Measurements from ENCODE around the gene LRFN2.

The LRFN2 gene

GRCh38 chr6:40505191-40505810 is 81.9 kb downstream of the LRFN2 start:
- WGBS, 2 experiments (ENCODE audit: insufficient coverage in 2 of 2): 90 to 95% methylated on average over 10 of the region's 12 CpGs
- H3K36me3 ChIP-seq (ENCODE audit: control insufficient read depth, insufficient read depth, low read length): no peaks in the 10 kb centered on the region
- H3K4me1 ChIP-seq (ENCODE audit: control insufficient read depth, insufficient read depth, low read length, poor library complexity, severe bottlenecking): peaks cover 1% of the 10 kb centered on the region
- H3K9me3 ChIP-seq (ENCODE audit: control insufficient read depth, low read length): no peaks in the 10 kb centered on the region
- H3K4me3 ChIP-seq (ENCODE audit: extremely low read depth, insufficient read depth, low read length, poor library complexity, severe bottlenecking): no peak overlapping the region
- H3K27ac ChIP-seq (ENCODE audit: low read depth, low read length, severe bottlenecking): no peak overlapping the region

DNA sequence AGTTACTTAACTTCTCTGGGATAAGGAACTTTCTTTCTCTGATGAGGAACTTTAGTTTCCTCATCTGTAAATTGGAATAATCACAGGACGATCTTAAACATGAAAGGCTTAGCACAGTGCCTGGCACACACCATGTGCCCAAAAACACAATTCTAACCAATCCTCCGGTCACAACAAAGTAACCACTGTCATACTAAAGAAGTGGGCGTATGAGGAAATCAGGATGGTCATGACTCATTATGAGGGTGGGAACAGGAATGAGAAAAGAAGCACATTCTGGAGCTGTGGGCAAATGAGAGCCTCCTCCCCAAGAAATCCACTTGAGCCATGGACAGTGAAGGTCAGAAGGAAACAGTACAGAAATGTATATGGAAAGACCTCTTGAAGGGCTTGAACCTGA is 82.9 kb downstream of the LRFN2 start:
- Histone ChIP-seq H3K36me3 (ENCODE audit: control insufficient read depth, insufficient read depth, low read length) (no peaks in the 10 kb centered on the region), H3K4me3 (ENCODE audit: extremely low read depth, insufficient read depth, low read length, poor library complexity, severe bottlenecking) (no peak overlapping the region), H3K9me3 (ENCODE audit: control insufficient read depth, low read length) (no peaks in the 10 kb centered on the region), H3K4me1 (ENCODE audit: control insufficient read depth, insufficient read depth, low read length, poor library complexity, severe bottlenecking) (no peaks in the 10 kb centered on the region), H3K27ac (ENCODE audit: low read depth, low read length, severe bottlenecking) (no peak overlapping the region)
- 86% methylated on average over 1 of the region's 3 CpGs; no CpG with 5 or more reads in 1 of the 2 experiments for WGBS, 2 experiments (ENCODE audit: insufficient coverage in 2 of 2)

- no peaks in the 10 kb centered on the region for H3K4me1 ChIP-seq (ENCODE audit: control insufficient read depth, insufficient read depth, low read length, poor library complexity, severe bottlenecking)
- H3K36me3 ChIP-seq (ENCODE audit: control insufficient read depth, insufficient read depth, low read length): no peaks in the 10 kb centered on the region
- H3K9me3 ChIP-seq (ENCODE audit: control insufficient read depth, low read length): no peaks in the 10 kb centered on the region
- no peak overlapping the region for H3K27ac ChIP-seq (ENCODE audit: low read depth, low read length, severe bottlenecking)
- H3K4me3 ChIP-seq (ENCODE audit: extremely low read depth, insufficient read depth, low read length, poor library complexity, severe bottlenecking): no peak overlapping the region
- WGBS, 2 experiments (ENCODE audit: insufficient coverage in 2 of 2): 78 to 93% methylated on average over 2 to 3 of the region's 4 CpGs
These were observed 86.9 kb downstream of the LRFN2 start for GRCh38 chr6:40500227-40500626.

DNA sequence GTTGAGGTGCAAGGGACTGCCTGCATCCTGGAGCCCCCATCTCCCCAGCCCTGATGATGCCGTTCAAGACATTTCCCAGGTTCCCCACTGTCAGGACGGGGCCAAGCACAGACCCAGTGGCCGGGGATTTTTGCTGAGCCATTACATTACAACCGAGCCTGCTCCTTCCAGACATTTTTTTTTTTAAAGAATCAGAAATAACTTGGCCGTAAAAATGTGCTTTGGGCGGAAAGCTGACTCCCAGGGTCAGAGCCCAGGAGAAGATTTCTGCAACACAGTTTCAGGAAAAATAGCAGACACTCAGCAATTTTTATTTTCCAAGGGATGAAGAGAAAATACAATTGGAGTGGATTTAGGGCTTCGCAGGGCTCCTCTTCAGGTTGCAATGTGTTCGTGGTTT is 87.9 kb downstream of the LRFN2 start:
- no peaks in the 10 kb centered on the region for H3K36me3 ChIP-seq (ENCODE audit: control insufficient read depth, insufficient read depth, low read length)
- H3K27ac ChIP-seq (ENCODE audit: low read depth, low read length, severe bottlenecking): no peak overlapping the region
- H3K9me3 ChIP-seq (ENCODE audit: control insufficient read depth, low read length): no peaks in the 10 kb centered on the region
- WGBS, 2 experiments (ENCODE audit: insufficient coverage in 2 of 2): 84 to 86% methylated on average over 5 to 6 of the region's 8 CpGs
- H3K4me3 ChIP-seq (ENCODE audit: extremely low read depth, insufficient read depth, low read length, poor library complexity, severe bottlenecking): no peak overlapping the region
- H3K4me1 ChIP-seq (ENCODE audit: control insufficient read depth, insufficient read depth, low read length, poor library complexity, severe bottlenecking): no peaks in the 10 kb centered on the region

GRCh38 chr6:40498148-40498547 is 89.0 kb downstream of the LRFN2 start:
- WGBS, 2 experiments (ENCODE audit: insufficient coverage in 2 of 2): no CpG with 5 or more reads among the region's 1 CpG
- H3K4me1 ChIP-seq (ENCODE audit: control insufficient read depth, insufficient read depth, low read length, poor library complexity, severe bottlenecking): no peaks in the 10 kb centered on the region
- H3K4me3 ChIP-seq (ENCODE audit: extremely low read depth, insufficient read depth, low read length, poor library complexity, severe bottlenecking): no peak overlapping the region
- no peak overlapping the region for H3K27ac ChIP-seq (ENCODE audit: low read depth, low read length, severe bottlenecking)
- no peaks in the 10 kb centered on the region for H3K9me3 ChIP-seq (ENCODE audit: control insufficient read depth, low read length)
- no peaks in the 10 kb centered on the region for H3K36me3 ChIP-seq (ENCODE audit: control insufficient read depth, insufficient read depth, low read length)

GRCh38 chr6:40492187-40492586 is 95.0 kb downstream of the LRFN2 start:
- 78 to 93% methylated on average over 3 to 7 of the region's 7 CpGs for WGBS, 2 experiments (ENCODE audit: insufficient coverage in 2 of 2)
- Histone ChIP-seq H3K9me3 (ENCODE audit: control insufficient read depth, low read length) (no peaks in the 10 kb centered on the region), H3K4me3 (ENCODE audit: extremely low read depth, insufficient read depth, low read length, poor library complexity, severe bottlenecking) (no peak overlapping the region), H3K27ac (ENCODE audit: low read depth, low read length, severe bottlenecking) (no peak overlapping the region), H3K4me1 (ENCODE audit: control insufficient read depth, insufficient read depth, low read length, poor library complexity, severe bottlenecking) (no peaks in the 10 kb centered on the region), H3K36me3 (ENCODE audit: control insufficient read depth, insufficient read depth, low read length) (no peaks in the 10 kb centered on the region)

DNA sequence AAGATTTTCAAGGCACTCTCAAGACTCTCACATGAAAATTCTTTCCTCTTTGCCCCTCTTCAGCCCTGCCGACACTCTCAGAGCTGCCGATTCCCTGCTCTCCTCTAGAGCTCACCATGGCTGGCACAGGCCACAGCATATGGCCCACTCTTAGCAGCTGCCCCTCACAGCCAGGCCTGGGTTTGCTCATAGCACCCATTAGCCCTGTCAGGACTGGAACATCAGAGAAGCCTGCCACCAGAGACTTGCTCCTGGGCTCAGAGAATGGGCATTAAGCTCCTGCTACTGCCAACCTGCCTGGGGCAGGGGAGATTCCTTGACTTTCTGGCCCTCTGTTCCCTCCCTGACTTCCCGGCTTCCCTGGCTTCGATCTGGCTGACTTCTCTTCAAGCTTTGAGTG is 96.7 kb downstream of the LRFN2 start:
- Histone ChIP-seq H3K9me3 (ENCODE audit: control insufficient read depth, low read length) (no peaks in the 10 kb centered on the region), H3K36me3 (ENCODE audit: control insufficient read depth, insufficient read depth, low read length) (no peaks in the 10 kb centered on the region), H3K4me3 (ENCODE audit: extremely low read depth, insufficient read depth, low read length, poor library complexity, severe bottlenecking) (no peak overlapping the region), H3K27ac (ENCODE audit: low read depth, low read length, severe bottlenecking) (no peak overlapping the region), H3K4me1 (ENCODE audit: control insufficient read depth, insufficient read depth, low read length, poor library complexity, severe bottlenecking) (no peaks in the 10 kb centered on the region)
- 85 to 100% methylated on average over 2 of the region's 4 CpGs for WGBS, 2 experiments (ENCODE audit: insufficient coverage in 2 of 2)

- no peaks in the 10 kb centered on the region for H3K4me1 ChIP-seq (ENCODE audit: control insufficient read depth, insufficient read depth, low read length, poor library complexity, severe bottlenecking)
- no peaks in the 10 kb centered on the region for H3K9me3 ChIP-seq (ENCODE audit: control insufficient read depth, low read length)
- H3K4me3 ChIP-seq (ENCODE audit: extremely low read depth, insufficient read depth, low read length, poor library complexity, severe bottlenecking): no peak overlapping the region
- no peak overlapping the region for H3K27ac ChIP-seq (ENCODE audit: low read depth, low read length, severe bottlenecking)
- WGBS, 2 experiments (ENCODE audit: insufficient coverage in 2 of 2): 77 to 81% methylated on average over 5 to 6 of the region's 9 CpGs
- no peaks in the 10 kb centered on the region for H3K36me3 ChIP-seq (ENCODE audit: control insufficient read depth, insufficient read depth, low read length)
These were observed 97.4 kb downstream of the LRFN2 start for GRCh38 chr6:40489798-40490197.

- Histone ChIP-seq H3K4me1 (ENCODE audit: control insufficient read depth, insufficient read depth, low read length, poor library complexity, severe bottlenecking) (no peaks in the 10 kb centered on the region), H3K4me3 (ENCODE audit: extremely low read depth, insufficient read depth, low read length, poor library complexity, severe bottlenecking) (no peak overlapping the region), H3K9me3 (ENCODE audit: control insufficient read depth, low read length) (no peaks in the 10 kb centered on the region), H3K27ac (ENCODE audit: low read depth, low read length, severe bottlenecking) (no peak overlapping the region), H3K36me3 (ENCODE audit: control insufficient read depth, insufficient read depth, low read length) (no peaks in the 10 kb centered on the region)
- WGBS, 2 experiments (ENCODE audit: insufficient coverage in 2 of 2): 84 to 88% methylated on average over 4 of the region's 4 CpGs
These were observed 100.6 kb downstream of the LRFN2 start for GRCh38 chr6:40486576-40486975.

- no peak overlapping the region for H3K27ac ChIP-seq (ENCODE audit: low read depth, low read length, severe bottlenecking)
- no peaks in the 10 kb centered on the region for H3K4me1 ChIP-seq (ENCODE audit: control insufficient read depth, insufficient read depth, low read length, poor library complexity, severe bottlenecking)
- H3K4me3 ChIP-seq (ENCODE audit: extremely low read depth, insufficient read depth, low read length, poor library complexity, severe bottlenecking): no peak overlapping the region
- H3K9me3 ChIP-seq (ENCODE audit: control insufficient read depth, low read length): no peaks in the 10 kb centered on the region
- no peaks in the 10 kb centered on the region for H3K36me3 ChIP-seq (ENCODE audit: control insufficient read depth, insufficient read depth, low read length)
- no CpG with 5 or more reads among the region's 2 CpGs for WGBS, 2 experiments (ENCODE audit: insufficient coverage in 2 of 2)
These were observed 101.4 kb downstream of the LRFN2 start for GRCh38 chr6:40485795-40486194.

DNA sequence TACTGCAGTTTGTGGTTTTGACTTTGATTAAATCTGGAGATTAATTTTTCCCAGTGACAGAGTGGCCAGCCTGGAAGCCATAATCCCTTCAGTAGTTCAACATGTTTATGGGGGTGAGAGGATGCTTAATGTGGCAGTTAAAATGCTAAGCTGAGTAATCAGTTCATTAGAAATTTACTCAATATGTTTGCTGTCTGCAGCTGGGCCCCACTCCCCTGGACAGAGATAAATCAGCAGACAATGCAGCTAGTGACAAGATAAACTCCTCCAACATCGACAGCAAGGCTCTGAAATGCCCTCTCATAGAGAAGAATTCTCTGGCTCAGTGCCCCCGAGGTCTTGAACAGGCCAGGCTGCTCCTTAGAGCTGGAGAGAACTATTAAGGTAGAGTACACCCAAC is 101.9 kb downstream of the LRFN2 start:
- Histone ChIP-seq H3K9me3 (ENCODE audit: control insufficient read depth, low read length) (no peaks in the 10 kb centered on the region), H3K27ac (ENCODE audit: low read depth, low read length, severe bottlenecking) (no peak overlapping the region), H3K36me3 (ENCODE audit: control insufficient read depth, insufficient read depth, low read length) (no peaks in the 10 kb centered on the region), H3K4me3 (ENCODE audit: extremely low read depth, insufficient read depth, low read length, poor library complexity, severe bottlenecking) (no peak overlapping the region), H3K4me1 (ENCODE audit: control insufficient read depth, insufficient read depth, low read length, poor library complexity, severe bottlenecking) (no peaks in the 10 kb centered on the region)
- 74 to 80% methylated on average over 2 of the region's 2 CpGs for WGBS, 2 experiments (ENCODE audit: insufficient coverage in 2 of 2)
